GM12878 (cell line): Measurements from ENCODE around the gene MYLIP. TPM values are rescaled to one million over a fixed set of nuclear protein-coding genes. Genes with fewer than 3 reads are reported as not detected.

Source experiments
- ATAC-seq: fragments of 200-7000 bp; cut with Tn5 transposase; 3 replicates; pipeline ENCODE4 v1.9.1; 2020; ENCODE audit warnings: mild to moderate bottlenecking, moderate library complexity
- BruUV-seq: library from RNA; stranded (reverse); fragments of 400-500 nt; replicated peaks from 2 replicates; lab custom pipeline; 2021; lab: Mats Ljungman, UMichigan
- CTCF ChIA-PET: fragments of 300-600 bp; sonication (Branson Sonifier 250); formaldehyde crosslinking; extraction: SDS; loops from one replicate; lab custom pipeline; 2021; ENCODE audit warnings: inconsistent platforms; lab: Yijun Ruan, JAX
- POLR2A ChIA-PET: fragments of 350-600 bp; formaldehyde crosslinking; extraction: SDS; loops from one replicate; lab custom pipeline; 2021; ENCODE audit warnings: inconsistent platforms; lab: Charles Lee
- RAD21 ChIA-PET: fragments of 300-600 bp; sonication (Branson Sonifier 250); formaldehyde crosslinking; loops from one replicate; lab custom pipeline; 2023; ENCODE audit warnings: antibody characterized with exemption; ENCODE audit not compliant: unreplicated experiment; lab: Charles Lee
- SMC1A ChIA-PET: fragments of 300-600 bp; sonication (Branson Sonifier 250); formaldehyde crosslinking; loops from one replicate; lab custom pipeline; 2023; ENCODE audit not compliant: unreplicated experiment, uncharacterized antibody; lab: Charles Lee
- DNase-seq: peaks from one replicate; pipeline ENCODE4 v3.0.0-alpha.2; 2011; ENCODE audit warnings: low read depth, low spot score
- FAIRE-seq: peaks from 3 replicates; lab custom pipeline; 2011; peaks lifted over from hg19 to GRCh38; lab: Jason Lieb, UNC
- H2AFZ ChIP-seq: 2 replicates; pipeline ENCODE4 v1.6.0; 2011; ENCODE audit warnings: low read depth, low read length, control low read depth; ENCODE audit not compliant: control insufficient read depth
- H3K27ac ChIP-seq: 2 replicates; pipeline ENCODE4 v1.5.1; 2011; ENCODE audit warnings: control low read depth; ENCODE audit not compliant: control insufficient read depth, insufficient read depth
- H3K27me3 ChIP-seq, 2 experiments: replicated peaks in 1 of 2; 2 replicates each; pipeline versions ENCODE4 v1.6.0 to v1.6.1; 2011; ENCODE audit warnings: low read length in 1 of 2; ENCODE audit not compliant: control insufficient read depth in 2 of 2, insufficient read depth in 2 of 2
- H3K36me3 ChIP-seq, 2 experiments: 2 replicates each; pipeline ENCODE4 v1.5.1; 2011; ENCODE audit warnings: low read length in 1 of 2; ENCODE audit not compliant: control insufficient read depth in 2 of 2, insufficient read depth in 2 of 2
- H3K4me1 ChIP-seq: 2 replicates; pipeline ENCODE4 v1.6.1; 2011; ENCODE audit warnings: mild to moderate bottlenecking, low read length, moderate library complexity, mixed read lengths; ENCODE audit not compliant: control insufficient read depth, insufficient read depth
- H3K4me2 ChIP-seq: 2 replicates; pipeline ENCODE4 v1.6.0; 2011; ENCODE audit warnings: control low read depth; ENCODE audit not compliant: control insufficient read depth, insufficient read depth
- H3K4me3 ChIP-seq: fragments of 200-600 bp; sonication (generic); 2 replicates; pipeline ENCODE4 v1.5.1; 2016
- H3K79me2 ChIP-seq: 2 replicates; pipeline ENCODE4 v1.6.0; 2011; ENCODE audit warnings: low read length; ENCODE audit not compliant: control insufficient read depth, insufficient read depth
- H3K9ac ChIP-seq: 2 replicates; pipeline ENCODE4 v1.8.0; 2011; ENCODE audit warnings: low read length, control low read depth, mixed read lengths; ENCODE audit not compliant: control insufficient read depth, insufficient read depth
- H3K9me3 ChIP-seq: replicated peaks from 3 replicates; pipeline ENCODE4 v1.5.1; 2011; ENCODE audit warnings: mild to moderate bottlenecking, low read length; ENCODE audit not compliant: control insufficient read depth, insufficient read depth
- H4K20me1 ChIP-seq: 2 replicates; pipeline ENCODE4 v1.6.0; 2011; ENCODE audit not compliant: control insufficient read depth, insufficient read depth
- CHD1 ChIP-seq: IDR thresholded peaks from 2 replicates; pipeline ENCODE4 v1.6.1; 2012; ENCODE audit warnings: low read depth, low read length, improper control_type of control experiment
- CREM ChIP-seq: IDR thresholded peaks from 2 replicates; pipeline ENCODE4 v1.6.1; 2014; ENCODE audit warnings: antibody characterized with exemption, low read depth
- EED ChIP-seq: sonication (generic); IDR thresholded peaks from 2 replicates; pipeline ENCODE4 v1.6.1; 2016; ENCODE audit warnings: antibody characterized with exemption, low read depth
- GABPA ChIP-seq: IDR thresholded peaks from 2 replicates; pipeline ENCODE4 v1.6.1; 2014; ENCODE audit warnings: antibody characterized with exemption, low read depth, mild to moderate bottlenecking, inconsistent platforms
- GATAD2B ChIP-seq: fragments of 450-650 bp; conservative IDR thresholded peaks from 2 replicates; pipeline ENCODE4 v1.6.1; 2017; ENCODE audit warnings: low read depth, mild to moderate bottlenecking, moderate library complexity
- MEF2A ChIP-seq: IDR thresholded peaks from 2 replicates; pipeline ENCODE4 v1.6.1; 2011; ENCODE audit warnings: low read depth, mild to moderate bottlenecking, low read length, moderate library complexity; ENCODE audit not compliant: insufficient read depth
- NR2F1 ChIP-seq: fragments of 450-650 bp; conservative IDR thresholded peaks from 2 replicates; pipeline ENCODE4 v1.6.1; 2017; ENCODE audit warnings: mild to moderate bottlenecking
- POLR2AphosphoS5 ChIP-seq: IDR thresholded peaks from 2 replicates; pipeline ENCODE4 v1.6.1; 2011; ENCODE audit warnings: mild to moderate bottlenecking, low read length, inconsistent platforms
- RELB ChIP-seq: fragments of 450-650 bp; IDR thresholded peaks from 2 replicates; pipeline ENCODE4 v1.6.1; 2017; ENCODE audit warnings: low read depth, mild to moderate bottlenecking, moderate library complexity
- TBL1XR1 ChIP-seq: IDR thresholded peaks from 2 replicates; pipeline ENCODE4 v1.6.1; 2012; ENCODE audit warnings: low read depth, low read length, improper control_type of control experiment
- ZZZ3 ChIP-seq: IDR thresholded peaks from 2 replicates; pipeline ENCODE4 v1.6.1; 2011; ENCODE audit warnings: low read depth; ENCODE audit not compliant: control insufficient read depth, insufficient read length
- WGBS: methylation state at CpG from one replicate; pipeline ENCODE4 v1.1.6; 2016; ENCODE audit warnings: low lambda C conversion rate; ENCODE audit not compliant: insufficient replicate concordance, insufficient coverage; ENCODE audit errors: missing lambda C conversion rate; 5-methylcytosine and 5-hydroxymethylcytosine counted together
- in situ Hi-C: fragments of 300-500 bp; cut with MboI; formaldehyde crosslinking; loops from 9 replicates; pipeline ENCODE4 v1.14.3; 2018; ENCODE audit warnings: mixed read lengths
- intact Hi-C: fragments of 100-400 bp; cut with micrococcal nuclease; formaldehyde crosslinking; loops from one replicate; pipeline ENCODE4 v1.14.2; 2022; ENCODE audit not compliant: unreplicated experiment
- polyA plus RNA-seq, 11 experiments: library from polyadenylated mRNA; depleted of rRNA in 4 of 11; unstranded in 6 of 11; stranded (reverse) in 5 of 11; fragments of >200 nt; fragmentation: Nextera tagmentation in 4 of 11; fragmentation: Illumina TruSeq in 1 of 11; extraction: Ambion mirVana in 4 of 11; extraction: Trizol in 1 of 11; gene quantifications; 1 replicate in 1 of 11; 2 replicates in 10 of 11; pipeline versions ENCODE4 v1.2.1 to v1.2.3, GENCODE V29; 2011 to 2016; ENCODE audit warnings: inconsistent platforms in 2 of 11, missing spikeins in 2 of 11, low read depth in 1 of 11
- total RNA-seq, 4 experiments: library from RNA; depleted of rRNA in 3 of 4; stranded (reverse); fragments of >200 nt in 3 of 4; fragmentation: Illumina TruSeq in 1 of 4; extraction: Trizol in 1 of 4; gene quantifications; 2 replicates each; pipeline versions ENCODE4 v1.2.1 to v1.2.3, GENCODE V29; 2013 to 2021
- TF ChIP-seq, protein P1 (sequence below): fragments of 450-650 bp; IDR thresholded peaks from 2 replicates; pipeline ENCODE4 v1.6.1; 2014; ENCODE audit warnings: mild to moderate bottlenecking
- TF ChIP-seq, protein P2 (sequence below): IDR thresholded peaks from 2 replicates; pipeline ENCODE4 v1.6.1; 2011; ENCODE audit warnings: borderline replicate concordance, low read depth, mild to moderate bottlenecking, moderate library complexity, mixed read lengths, low read length; ENCODE audit not compliant: insufficient read depth; ENCODE audit errors: extremely low read length
- TF ChIP-seq, protein P3 (sequence below): fragments of 450-650 bp; IDR thresholded peaks from 2 replicates; pipeline ENCODE4 v1.6.1; 2016; ENCODE audit warnings: mild to moderate bottlenecking
- TF ChIP-seq, protein P4 (sequence below): IDR thresholded peaks from 2 replicates; pipeline ENCODE4 v1.6.1; 2011; ENCODE audit warnings: mild to moderate bottlenecking, low read depth, low read length, moderate library complexity; ENCODE audit not compliant: insufficient replicate concordance

Gene MYLIP
- total and polyA plus RNA-seq, 10 of the 15 experiments (the other 5 are each of a cell fraction or from before 2014, with no cell fraction given): 5.3 to 123 (median 12.5) TPM

- H3K79me2 ChIP-seq: peaks cover 65% of the 10 kb centered on the region
- no peaks in the 10 kb centered on the region for H3K9me3 ChIP-seq
- ChIA-PET CTCF (interaction anchor here (0.6 to 11.2 kb wide), 29 partner anchors 20 to 963 kb away, joined by 3 to 131 read pairs (median 4); no protein-coding TSS in a partner anchor), RAD21 (interaction anchor here (0.7 to 8.7 kb wide), 22 partner anchors 9 to 851 kb away, joined by 3 to 220 read pairs (median 7); no protein-coding TSS in a partner anchor), POLR2A (interaction anchor here (0.6 to 5.6 kb wide), 15 partner anchors 37 to 439 kb away, joined by 3 to 53 read pairs (median 4); no protein-coding TSS in a partner anchor), SMC1A (interaction anchor here (0.7 to 8.7 kb wide), 37 partner anchors 10 to 500 kb away, joined by 3 to 184 read pairs (median 6); no protein-coding TSS in a partner anchor)
- H2AFZ ChIP-seq: no peak overlapping the region
- peaks cover 0 to 6% of the 10 kb centered on the region in 2 experiments; a peak in 2 of 4 replicates for H3K36me3 ChIP-seq
- peaks cover 6% of the 10 kb centered on the region for H3K4me1 ChIP-seq
- H3K27me3 ChIP-seq: no peaks in the 10 kb centered on the region
- intact Hi-C loops: loop anchor here (5.0 kb wide), 2 partner anchors 37 to 178 kb away; no protein-coding TSS in a partner anchor
- H3K27ac ChIP-seq: peak overlapping the region; percentile 53
- in situ Hi-C loops: no loop called here
- no peak for FAIRE-seq
- H3K4me3 ChIP-seq: peak overlapping the region; percentile 86
- DNase-seq: no peak
- ATAC-seq: no peak
- WGBS: 0% methylated on average over 8 of the region's 8 CpGs
- peak overlapping the region; percentile 76 for H3K9ac ChIP-seq
- peaks cover 5% of the 10 kb centered on the region; the same call in 1 of the 2 replicates for H4K20me1 ChIP-seq
- BruUV-seq: TSS peak; percentile 71
- H3K4me2 ChIP-seq: peak overlapping the region; percentile 99
- TF ChIP-seq GATAD2B (no peak), NR2F1 (no peak), CHD1 (no peak), POLR2AphosphoS5 (0 out of 2 replicates have a peak, but pooled peaks have one; percentile 10), GABPA (no peak), RELB (no peak), CREM (no peak), TBL1XR1 (0 out of 2 replicates have a peak, but pooled peaks have one; percentile 0), EED (no peak), ZZZ3 (no peak), MEF2A (no peak)
- TF ChIP-seq, protein P1, sequence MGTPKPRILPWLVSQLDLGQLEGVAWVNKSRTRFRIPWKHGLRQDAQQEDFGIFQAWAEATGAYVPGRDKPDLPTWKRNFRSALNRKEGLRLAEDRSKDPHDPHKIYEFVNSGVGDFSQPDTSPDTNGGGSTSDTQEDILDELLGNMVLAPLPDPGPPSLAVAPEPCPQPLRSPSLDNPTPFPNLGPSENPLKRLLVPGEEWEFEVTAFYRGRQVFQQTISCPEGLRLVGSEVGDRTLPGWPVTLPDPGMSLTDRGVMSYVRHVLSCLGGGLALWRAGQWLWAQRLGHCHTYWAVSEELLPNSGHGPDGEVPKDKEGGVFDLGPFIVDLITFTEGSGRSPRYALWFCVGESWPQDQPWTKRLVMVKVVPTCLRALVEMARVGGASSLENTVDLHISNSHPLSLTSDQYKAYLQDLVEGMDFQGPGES: no peak
- TF ChIP-seq, protein P2, sequence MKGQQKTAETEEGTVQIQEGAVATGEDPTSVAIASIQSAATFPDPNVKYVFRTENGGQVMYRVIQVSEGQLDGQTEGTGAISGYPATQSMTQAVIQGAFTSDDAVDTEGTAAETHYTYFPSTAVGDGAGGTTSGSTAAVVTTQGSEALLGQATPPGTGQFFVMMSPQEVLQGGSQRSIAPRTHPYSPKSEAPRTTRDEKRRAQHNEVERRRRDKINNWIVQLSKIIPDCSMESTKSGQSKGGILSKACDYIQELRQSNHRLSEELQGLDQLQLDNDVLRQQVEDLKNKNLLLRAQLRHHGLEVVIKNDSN: no peak
- TF ChIP-seq, protein P3, sequence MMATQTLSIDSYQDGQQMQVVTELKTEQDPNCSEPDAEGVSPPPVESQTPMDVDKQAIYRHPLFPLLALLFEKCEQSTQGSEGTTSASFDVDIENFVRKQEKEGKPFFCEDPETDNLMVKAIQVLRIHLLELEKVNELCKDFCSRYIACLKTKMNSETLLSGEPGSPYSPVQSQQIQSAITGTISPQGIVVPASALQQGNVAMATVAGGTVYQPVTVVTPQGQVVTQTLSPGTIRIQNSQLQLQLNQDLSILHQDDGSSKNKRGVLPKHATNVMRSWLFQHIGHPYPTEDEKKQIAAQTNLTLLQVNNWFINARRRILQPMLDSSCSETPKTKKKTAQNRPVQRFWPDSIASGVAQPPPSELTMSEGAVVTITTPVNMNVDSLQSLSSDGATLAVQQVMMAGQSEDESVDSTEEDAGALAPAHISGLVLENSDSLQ: no peak
- TF ChIP-seq, protein P4, sequence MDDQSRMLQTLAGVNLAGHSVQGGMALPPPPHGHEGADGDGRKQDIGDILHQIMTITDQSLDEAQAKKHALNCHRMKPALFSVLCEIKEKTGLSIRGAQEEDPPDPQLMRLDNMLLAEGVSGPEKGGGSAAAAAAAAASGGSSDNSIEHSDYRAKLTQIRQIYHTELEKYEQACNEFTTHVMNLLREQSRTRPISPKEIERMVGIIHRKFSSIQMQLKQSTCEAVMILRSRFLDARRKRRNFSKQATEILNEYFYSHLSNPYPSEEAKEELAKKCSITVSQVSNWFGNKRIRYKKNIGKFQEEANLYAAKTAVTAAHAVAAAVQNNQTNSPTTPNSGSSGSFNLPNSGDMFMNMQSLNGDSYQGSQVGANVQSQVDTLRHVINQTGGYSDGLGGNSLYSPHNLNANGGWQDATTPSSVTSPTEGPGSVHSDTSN: no peak
Measured at GRCh38 chr6:16130437-16130891, 1.6 kb downstream of the MYLIP start.
